IPS DF 6.9 (cell line): Measurements from ENCODE around the gene DYRK4.

Experiments used
- DNase-seq: peaks from one replicate; pipeline ENCODE4 v3.0.0-alpha.2; 2013; ENCODE audit warnings: low read depth, low spot score
- H3K27ac ChIP-seq: one replicate; pipeline ENCODE4 v1.5.1; 2013; ENCODE audit warnings: low read length, control low read depth
- H3K27me3 ChIP-seq: 2 replicates; pipeline ENCODE4 v1.6.1; 2013; ENCODE audit warnings: mild to moderate bottlenecking, low read length; ENCODE audit not compliant: control insufficient read depth, insufficient read depth
- H3K36me3 ChIP-seq: 2 replicates; pipeline ENCODE4 v1.6.1; 2013; ENCODE audit warnings: low read length; ENCODE audit not compliant: control insufficient read depth, insufficient read depth
- H3K4me1 ChIP-seq: 2 replicates; pipeline ENCODE4 v1.6.1; 2013; ENCODE audit warnings: low read length; ENCODE audit not compliant: control insufficient read depth, insufficient read depth
- H3K4me3 ChIP-seq: 2 replicates; pipeline ENCODE4 v1.5.1; 2013; ENCODE audit warnings: mild to moderate bottlenecking, low read length
- H3K9me3 ChIP-seq: 2 replicates; pipeline ENCODE4 v1.6.1; 2013; ENCODE audit warnings: low read length, inconsistent platforms; ENCODE audit not compliant: control insufficient read depth, insufficient read depth
- WGBS: extraction: QIAGEN DNeasy Blood & Tissue Kit; methylation state at CpG from one replicate; pipeline ENCODE4 v1.1.7; 2013; ENCODE audit warnings: mixed read lengths, missing lambda C conversion rate; ENCODE audit not compliant: insufficient read length, insufficient coverage; 5-methylcytosine and 5-hydroxymethylcytosine counted together

Gene DYRK4

GRCh38 chr12:4539167-4539870 lies 22.7 kb upstream of the DYRK4 start:
- Histone ChIP-seq H3K36me3 (no peaks in the 10 kb centered on the region), H3K27me3 (no peaks in the 10 kb centered on the region), H3K4me1 (no peaks in the 10 kb centered on the region), H3K27ac (no peak overlapping the region), H3K4me3 (peak overlapping the region; percentile 82; the same call in 1 of the 2 replicates), H3K9me3 (no peaks in the 10 kb centered on the region)
- no peak for DNase-seq
- no CpG with 5 or more reads among the region's 16 CpGs for WGBS

- Histone ChIP-seq H3K36me3 (no peaks in the 10 kb centered on the region), H3K27me3 (no peaks in the 10 kb centered on the region), H3K27ac (no peak overlapping the region), H3K4me1 (no peaks in the 10 kb centered on the region), H3K9me3 (no peaks in the 10 kb centered on the region), H3K4me3 (no peak overlapping the region)
- no peak for DNase-seq
- WGBS, result no CpG with 5 or more reads among the region's 3 CpGs
These were observed 21.8 kb upstream of the DYRK4 start for GRCh38 chr12:4540170-4540569.

- H3K36me3 ChIP-seq, result no peaks in the 10 kb centered on the region
- H3K4me1 ChIP-seq, result no peaks in the 10 kb centered on the region
- H3K9me3 ChIP-seq, result no peaks in the 10 kb centered on the region
- WGBS, result no CpG with 5 or more reads among the region's 2 CpGs
- no peak overlapping the region for H3K27ac ChIP-seq
- no peak for DNase-seq
- H3K27me3 ChIP-seq, result no peaks in the 10 kb centered on the region
- H3K4me3 ChIP-seq, result no peak overlapping the region
These were observed 21.4 kb upstream of the DYRK4 start for GRCh38 chr12:4540638-4541037.

- no CpG with 5 or more reads among the region's 1 CpG for WGBS
- H3K27me3 ChIP-seq, result no peaks in the 10 kb centered on the region
- H3K9me3 ChIP-seq, result no peaks in the 10 kb centered on the region
- no peaks in the 10 kb centered on the region for H3K4me1 ChIP-seq
- no peak overlapping the region for H3K27ac ChIP-seq
- H3K36me3 ChIP-seq, result peaks cover 3% of the 10 kb centered on the region; the same call in 1 of the 2 replicates
- DNase-seq, result no peak
- no peak overlapping the region for H3K4me3 ChIP-seq
These were observed 16.8 kb upstream of the DYRK4 start for GRCh38 chr12:4545195-4545594.

GRCh38 chr12:4552191-4552590 lies 9.8 kb upstream of the DYRK4 start:
- Histone ChIP-seq H3K4me3 (no peak overlapping the region), H3K9me3 (no peaks in the 10 kb centered on the region), H3K4me1 (no peaks in the 10 kb centered on the region), H3K36me3 (peaks cover 10% of the 10 kb centered on the region; the same call in 1 of the 2 replicates), H3K27ac (no peak overlapping the region), H3K27me3 (no peaks in the 10 kb centered on the region)
- whole genome bisulfite sequencing, result no CpG with 5 or more reads among the region's 1 CpG
- DNase-seq, result no peak

- Histone ChIP-seq H3K9me3 (no peaks in the 10 kb centered on the region), H3K27me3 (no peaks in the 10 kb centered on the region), H3K4me3 (no peak overlapping the region), H3K36me3 (peaks cover 10% of the 10 kb centered on the region; the same call in 1 of the 2 replicates), H3K27ac (no peak overlapping the region), H3K4me1 (no peaks in the 10 kb centered on the region)
- no CpG with 5 or more reads among the region's 4 CpGs for WGBS
- no peak for DNase-seq
These were observed 8.1 kb upstream of the DYRK4 start for GRCh38 chr12:4553943-4554342.

- DNase-seq, result no peak
- Histone ChIP-seq H3K27ac (no peak overlapping the region), H3K9me3 (no peaks in the 10 kb centered on the region), H3K36me3 (peaks cover 2% of the 10 kb centered on the region; the same call in 1 of the 2 replicates), H3K27me3 (no peaks in the 10 kb centered on the region), H3K4me3 (no peak overlapping the region), H3K4me1 (no peaks in the 10 kb centered on the region)
- no CpG with 5 or more reads among the region's 2 CpGs for WGBS
These were observed 6.2 kb upstream of the DYRK4 start for GRCh38 chr12:4555804-4556203.

GRCh38 chr12:4556735-4557530 lies 5.1 kb upstream of the DYRK4 start:
- Histone ChIP-seq H3K4me1 (no peaks in the 10 kb centered on the region; the same call in 1 of the 2 replicates), H3K4me3 (no peak overlapping the region), H3K27ac (no peak overlapping the region), H3K27me3 (no peaks in the 10 kb centered on the region), H3K36me3 (peaks cover 2% of the 10 kb centered on the region; the same call in 1 of the 2 replicates), H3K9me3 (no peaks in the 10 kb centered on the region)
- no CpG with 5 or more reads among the region's 2 CpGs for WGBS
- no peak for DNase-seq

GRCh38 chr12:4557586-4557985 lies 4.4 kb upstream of the DYRK4 start:
- Histone ChIP-seq H3K4me1 (peaks cover 3% of the 10 kb centered on the region; the same call in 1 of the 2 replicates), H3K27me3 (no peaks in the 10 kb centered on the region; the same call in 1 of the 2 replicates), H3K36me3 (peaks cover 2% of the 10 kb centered on the region; the same call in 1 of the 2 replicates), H3K4me3 (no peak overlapping the region), H3K9me3 (no peaks in the 10 kb centered on the region), H3K27ac (no peak overlapping the region)
- no peak for DNase-seq
- no CpG with 5 or more reads among the region's 5 CpGs for WGBS

- Histone ChIP-seq H3K27me3 (peaks cover 4% of the 10 kb centered on the region; the same call in 1 of the 2 replicates), H3K27ac (no peak overlapping the region), H3K4me3 (no peak overlapping the region), H3K9me3 (no peaks in the 10 kb centered on the region), H3K4me1 (peaks cover 3% of the 10 kb centered on the region; the same call in 1 of the 2 replicates), H3K36me3 (peaks cover 2% of the 10 kb centered on the region; the same call in 1 of the 2 replicates)
- no peak for DNase-seq
- WGBS, result no CpG with 5 or more reads among the region's 2 CpGs
These were observed 3.8 kb upstream of the DYRK4 start for GRCh38 chr12:4558171-4558570.
